OCI-M2 (cell line): ENCODE data around the gene ATRIP.
"Not testable (repeated sequence)": the region's sequence is repeated elsewhere in the genome, so short reads cannot be mapped to it uniquely, and the experiment has no call there.

Experiments used
- DNase-seq: peaks from one replicate; lab custom pipeline; 2025; ENCODE audit not compliant: unreplicated experiment; lab: John Stamatoyannopoulos, UW

The ATRIP gene

DNA sequence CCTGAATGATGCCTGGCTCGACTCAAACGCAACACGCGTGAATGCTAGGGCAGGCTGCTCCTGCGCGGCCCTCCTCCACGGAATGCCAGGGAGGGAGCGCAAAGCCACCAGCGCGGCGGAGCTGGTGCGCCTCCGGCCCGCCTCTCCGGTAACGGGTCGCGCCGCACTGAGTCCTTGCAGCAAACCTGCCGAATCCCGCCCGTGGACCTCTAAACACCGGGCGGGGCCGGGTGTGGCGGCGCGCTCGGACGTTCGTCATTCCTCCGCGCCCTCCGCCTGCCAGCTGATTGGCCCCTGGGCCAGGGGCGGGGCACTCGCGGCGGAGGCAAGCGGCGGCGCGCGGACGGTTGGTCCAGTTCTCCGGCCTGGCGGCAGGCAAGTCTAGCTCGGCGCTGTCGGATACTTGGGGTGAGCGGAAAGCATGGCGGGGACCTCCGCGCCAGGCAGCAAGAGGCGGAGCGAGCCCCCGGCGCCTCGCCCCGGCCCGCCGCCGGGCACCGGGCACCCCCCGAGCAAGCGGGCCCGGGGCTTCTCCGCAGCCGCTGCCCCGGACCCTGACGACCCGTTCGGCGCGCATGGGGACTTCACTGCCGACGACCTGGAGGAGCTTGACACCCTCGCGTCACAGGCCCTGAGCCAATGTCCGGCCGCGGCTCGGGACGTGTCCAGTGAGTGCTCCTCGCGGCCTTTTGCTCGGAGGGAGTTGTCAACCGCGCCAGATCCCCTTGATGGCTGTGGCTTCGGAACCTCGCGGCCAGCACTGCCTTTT is at the start of gene ATRIP:
ATRIP (plus strand) TSS at position 313 of the 769 bp plus-strand sequence; CDS start at position 422, 109 bp downstream.
- DNase-seq, result no peak

DNA sequence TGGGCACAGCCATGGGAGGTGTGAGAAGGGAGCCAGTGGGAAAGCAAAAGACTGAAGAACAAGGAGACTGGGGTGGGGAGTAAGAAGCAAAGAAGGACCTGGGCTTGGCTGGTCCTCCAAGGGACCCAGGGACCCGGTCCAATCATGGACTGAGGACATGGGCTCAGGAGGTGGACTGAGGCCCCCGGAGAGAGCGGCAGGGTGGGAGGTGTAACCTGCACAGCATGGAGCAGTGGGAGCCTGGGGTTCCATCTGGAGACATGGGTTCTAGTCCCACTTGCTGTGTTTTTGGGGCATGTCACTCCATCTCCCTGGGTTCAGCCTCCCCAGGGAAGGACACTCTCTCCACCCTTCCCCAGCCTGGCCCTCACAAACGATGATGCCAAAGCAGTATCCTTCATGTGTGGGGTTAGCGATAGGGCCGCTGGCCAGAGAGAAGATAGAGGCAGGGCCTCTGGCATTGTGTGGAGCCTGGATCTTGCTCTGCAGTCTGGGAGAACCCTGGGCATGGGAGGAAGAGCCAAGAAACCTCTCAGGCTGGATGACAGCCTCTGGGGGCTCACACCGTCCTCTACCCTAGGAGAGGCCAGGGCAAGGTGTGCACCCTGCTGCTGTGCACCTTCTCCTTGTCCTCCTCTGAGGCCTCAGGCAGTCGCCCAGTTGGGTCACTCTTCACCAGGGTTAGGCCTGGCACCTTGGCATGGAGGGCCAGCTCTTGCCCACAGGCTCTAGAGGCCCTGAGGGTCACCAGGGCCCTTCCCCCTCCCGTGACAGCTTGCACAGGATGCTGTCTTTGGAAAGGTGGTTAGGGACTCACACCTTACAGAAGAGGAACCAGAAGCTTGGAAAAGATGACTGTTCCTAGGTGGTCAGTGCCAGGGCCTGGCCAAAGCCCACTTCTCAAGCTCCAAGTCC is 48.5 kb upstream of the ATRIP start:
- no peak for DNase-seq

DNA sequence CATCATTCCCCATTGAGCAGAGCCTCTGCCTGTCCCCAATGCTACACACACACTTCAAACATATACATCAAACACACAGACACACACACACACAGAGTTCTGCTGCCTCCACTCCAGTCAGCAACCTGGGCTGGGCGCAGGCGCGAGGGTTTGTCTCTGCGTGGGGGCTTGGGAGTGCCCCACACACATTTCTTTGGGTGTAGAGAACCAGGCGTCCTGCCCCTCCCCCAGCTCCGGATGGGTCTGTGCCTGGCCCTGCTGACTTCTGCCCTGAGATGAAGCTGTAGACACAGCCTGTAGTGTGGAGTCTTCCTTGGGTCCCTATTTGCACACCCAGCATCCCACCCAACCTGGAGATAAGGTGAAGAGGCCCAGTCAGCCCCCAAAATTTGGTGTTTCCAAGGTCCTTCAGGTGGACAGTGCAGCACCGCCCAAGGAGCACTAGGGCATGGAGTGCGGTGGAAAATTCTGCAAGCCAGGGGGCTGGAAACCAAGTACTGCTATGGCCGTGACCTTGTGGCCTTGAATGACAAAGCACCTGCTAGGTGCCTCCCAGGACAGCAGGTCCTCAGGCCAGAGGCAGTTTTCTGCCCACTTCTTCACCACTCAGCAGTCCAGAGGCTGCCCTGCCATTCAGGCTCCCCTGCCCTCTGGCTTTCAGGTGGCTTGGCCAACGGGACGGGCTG is 47.7 kb upstream of the ATRIP start:
- no peak for DNase-seq

DNA sequence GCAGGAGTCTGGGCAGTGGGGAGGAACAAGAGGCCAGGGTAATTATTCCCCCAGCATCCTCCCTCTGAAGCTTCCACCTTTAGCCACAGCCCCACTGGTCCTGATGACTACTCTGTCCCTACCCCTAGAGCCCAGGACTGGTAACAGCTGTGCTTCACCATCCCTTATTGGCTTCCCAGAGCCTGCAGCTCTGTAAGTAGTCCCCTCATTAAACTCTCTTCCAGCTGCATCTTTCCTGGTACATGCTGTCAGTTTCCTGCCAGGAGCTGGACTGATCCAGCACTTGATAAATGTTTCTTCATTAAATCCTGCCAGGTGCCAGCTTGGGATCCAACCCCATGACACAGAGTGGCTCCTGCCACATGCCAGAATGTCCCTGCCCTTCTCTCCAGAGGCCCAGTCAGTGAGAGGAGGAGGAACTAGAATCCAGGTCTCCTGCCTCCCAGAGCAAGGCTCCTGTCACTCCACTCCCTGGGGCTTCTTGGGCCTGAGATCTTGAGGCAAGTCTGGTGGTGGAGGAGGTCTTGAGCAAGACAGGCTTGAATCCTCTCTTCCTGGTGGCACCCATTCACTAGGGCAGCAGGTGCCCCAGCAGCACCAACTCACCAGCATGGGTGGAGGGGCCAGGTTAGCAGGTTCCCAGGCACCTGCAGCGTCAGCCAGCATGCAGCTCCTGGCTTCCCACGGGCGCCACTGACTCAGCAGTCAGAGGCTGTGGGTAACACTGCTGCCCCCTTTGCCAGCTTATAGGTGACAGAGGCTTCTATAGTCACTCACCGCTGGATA is 47.0 kb upstream of the ATRIP start:
- no peak for DNase-seq

DNA sequence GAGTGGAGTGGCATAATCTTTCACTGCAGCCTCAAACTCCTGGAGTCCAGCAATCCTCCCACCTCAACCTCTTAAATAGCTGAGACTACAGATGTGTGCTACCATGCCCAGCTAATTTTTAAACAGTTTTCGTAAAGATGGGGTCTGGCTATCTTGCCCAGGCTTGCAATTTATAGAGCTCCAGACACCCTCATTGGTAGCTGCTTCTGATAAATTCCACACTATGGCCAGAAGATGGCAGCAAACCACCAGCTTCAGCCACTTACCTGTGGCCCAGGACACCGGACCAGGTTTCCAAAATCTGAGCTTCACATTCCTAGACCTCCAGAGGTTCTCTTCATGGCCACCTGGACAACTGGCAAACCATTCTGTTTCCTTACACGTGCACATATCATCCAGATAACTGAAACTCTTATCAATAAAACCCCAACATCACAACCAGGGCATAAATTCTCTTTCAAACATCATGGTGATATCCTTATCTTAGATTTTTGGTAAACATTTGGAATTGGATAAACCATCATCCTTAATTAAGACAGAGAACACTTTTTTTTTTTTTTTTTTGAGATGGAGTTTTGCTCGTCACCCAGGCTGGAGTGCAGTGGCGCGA is 45.6 kb upstream of the ATRIP start:
- DNase-seq, result no peak

DNA sequence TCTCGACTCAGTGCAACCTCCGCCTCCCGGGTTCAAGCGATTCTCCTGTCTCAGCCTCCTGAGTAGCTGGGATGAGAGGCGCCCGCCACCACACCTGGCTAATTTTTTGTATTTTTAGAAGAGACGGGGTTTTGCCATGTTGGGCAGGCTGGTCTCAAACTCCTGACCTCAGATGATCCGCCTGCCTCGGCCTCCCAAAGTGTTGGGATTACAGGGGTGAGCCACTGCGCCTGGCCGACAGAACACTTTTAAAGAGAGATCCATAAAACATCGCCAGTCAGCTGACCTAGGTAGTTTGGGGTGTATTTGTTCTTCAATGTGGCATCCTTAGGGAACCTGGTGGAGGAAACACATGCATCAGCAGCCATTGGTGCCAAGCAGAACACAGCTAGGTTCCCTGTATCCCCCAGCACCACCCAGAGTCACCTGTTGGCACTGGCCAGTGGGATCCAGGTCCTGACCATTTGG is 45.1 kb upstream of the ATRIP start:
- DNase-seq, result not testable (repeated sequence)

DNA sequence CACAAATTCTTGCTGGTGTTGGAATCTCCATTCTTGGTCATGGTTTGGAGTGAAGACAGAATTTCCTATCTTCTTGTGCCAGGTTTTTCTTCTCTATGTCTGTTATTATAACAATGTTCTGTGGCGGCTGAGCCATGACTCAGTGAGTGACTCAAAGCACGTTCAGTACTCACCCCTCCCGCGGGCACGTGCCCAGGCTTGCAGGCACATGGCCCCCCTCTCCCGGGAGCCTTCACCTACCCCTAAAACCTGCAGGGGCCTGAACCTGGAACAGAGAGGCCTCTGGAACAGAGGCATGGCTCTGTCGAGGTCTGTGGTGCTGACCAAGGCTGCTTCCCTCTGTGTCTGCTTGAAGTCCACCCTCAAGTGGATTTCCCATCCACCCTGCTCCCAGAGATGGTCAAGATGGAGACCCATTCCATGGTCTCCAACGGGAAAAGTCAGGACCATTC is 44.2 kb upstream of the ATRIP start:
- no peak for DNase-seq

DNA sequence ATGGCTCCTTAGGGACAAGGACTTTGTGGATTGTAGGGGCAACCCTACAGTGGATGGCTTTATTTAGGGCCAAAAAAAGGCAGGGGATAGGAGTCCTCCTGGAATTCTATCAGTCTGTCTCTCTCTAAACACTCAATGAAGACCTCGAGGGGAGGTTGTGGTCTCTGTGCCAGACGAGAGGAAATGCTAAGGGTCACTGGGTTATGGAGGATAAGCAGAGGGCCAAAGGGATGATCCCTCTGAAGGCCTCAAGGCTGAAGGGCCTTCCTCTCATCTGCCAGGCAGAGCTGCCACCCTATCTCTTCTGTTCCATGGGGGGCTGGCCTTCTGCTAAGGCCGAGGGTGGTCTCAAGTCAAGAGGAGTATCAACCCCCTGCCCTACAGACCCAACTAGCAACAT is 43.6 kb upstream of the ATRIP start:
- no peak for DNase-seq

DNA sequence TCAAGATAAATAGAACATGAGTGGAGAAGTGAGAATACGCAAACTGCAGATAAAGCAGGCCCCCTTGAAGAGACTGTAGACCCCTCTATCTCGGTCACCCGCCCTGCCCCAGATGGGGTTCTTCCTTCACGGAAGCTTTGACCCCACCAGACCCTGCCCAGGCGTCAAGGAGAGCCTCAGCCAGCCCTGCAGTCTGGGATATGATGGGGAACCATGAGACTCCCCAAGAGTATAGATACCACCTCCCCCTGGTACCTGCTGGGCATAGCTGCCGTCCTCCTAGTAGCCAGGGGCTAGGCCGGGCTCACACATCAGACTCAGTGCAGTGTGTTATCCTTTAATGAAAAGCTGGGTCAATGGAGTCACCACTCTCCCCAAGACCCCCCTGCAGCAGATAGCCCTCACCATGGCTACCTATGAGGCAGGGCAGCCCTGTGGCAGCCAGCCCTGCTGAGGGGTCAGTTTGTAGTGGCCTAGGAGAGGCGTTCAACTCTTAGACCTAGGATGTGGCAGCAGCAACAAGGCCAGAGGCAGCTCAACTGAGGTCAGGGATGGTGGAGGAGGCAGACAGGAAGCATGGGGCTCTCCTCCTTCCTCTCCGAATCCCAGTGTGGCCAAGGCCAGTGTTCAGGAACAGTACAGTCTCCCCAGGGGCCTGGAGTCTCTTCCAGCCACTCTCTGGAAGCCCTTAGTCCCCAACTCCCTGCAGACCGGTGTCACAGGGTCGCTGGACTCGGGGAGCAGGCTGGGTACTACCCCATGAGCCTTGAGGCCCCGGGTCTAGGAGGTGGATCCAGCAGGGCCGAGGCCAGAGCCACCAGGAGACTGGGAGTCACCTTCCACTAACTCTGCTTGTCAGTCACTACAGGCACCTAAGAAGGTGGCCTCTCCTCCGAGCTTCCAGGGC is 42.8 kb upstream of the ATRIP start:
- DNase-seq, result no peak

DNA sequence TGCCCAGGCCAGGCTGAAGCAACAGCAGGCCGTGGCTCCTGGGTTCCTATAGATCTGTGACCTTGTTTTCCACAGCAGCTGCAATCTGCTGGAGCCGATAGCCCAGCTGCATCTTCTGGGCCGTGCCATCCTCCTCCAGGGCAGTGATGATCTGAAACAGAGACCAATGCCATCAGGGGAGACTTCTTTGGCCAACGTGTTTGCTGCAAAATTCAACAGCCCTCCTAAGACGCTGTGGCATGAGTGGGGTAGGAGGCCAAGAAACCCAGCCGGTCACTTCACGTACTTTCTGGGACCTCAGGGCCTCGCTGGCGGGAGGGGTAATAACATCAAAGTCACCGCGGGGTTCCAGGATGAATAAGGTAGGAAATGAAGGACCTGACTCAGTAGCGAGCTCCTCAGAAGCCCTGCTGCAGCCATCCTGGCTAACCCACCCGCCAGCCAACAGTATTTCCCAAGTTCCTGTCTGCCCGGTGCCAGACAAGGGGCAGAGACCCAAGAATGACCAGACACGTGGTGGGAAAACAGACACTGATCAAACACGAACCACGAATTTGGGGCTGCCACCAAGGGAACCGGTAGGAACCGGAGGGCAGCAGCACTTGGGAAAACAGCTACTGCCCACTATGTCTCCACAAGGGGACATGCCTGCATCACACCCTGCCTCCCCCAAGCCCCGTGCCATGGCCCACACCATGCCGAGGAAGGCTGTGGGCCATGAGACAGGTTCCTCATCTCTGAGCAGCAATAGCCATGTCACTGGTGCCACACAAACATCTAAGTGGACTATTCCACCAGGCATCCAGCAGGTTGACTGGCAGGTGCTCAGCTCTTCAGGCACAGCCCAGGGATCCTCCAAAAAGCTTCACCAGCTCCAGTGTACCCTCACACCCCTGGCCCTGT is 41.8 kb upstream of the ATRIP start:
- DNase-seq, result no peak

DNA sequence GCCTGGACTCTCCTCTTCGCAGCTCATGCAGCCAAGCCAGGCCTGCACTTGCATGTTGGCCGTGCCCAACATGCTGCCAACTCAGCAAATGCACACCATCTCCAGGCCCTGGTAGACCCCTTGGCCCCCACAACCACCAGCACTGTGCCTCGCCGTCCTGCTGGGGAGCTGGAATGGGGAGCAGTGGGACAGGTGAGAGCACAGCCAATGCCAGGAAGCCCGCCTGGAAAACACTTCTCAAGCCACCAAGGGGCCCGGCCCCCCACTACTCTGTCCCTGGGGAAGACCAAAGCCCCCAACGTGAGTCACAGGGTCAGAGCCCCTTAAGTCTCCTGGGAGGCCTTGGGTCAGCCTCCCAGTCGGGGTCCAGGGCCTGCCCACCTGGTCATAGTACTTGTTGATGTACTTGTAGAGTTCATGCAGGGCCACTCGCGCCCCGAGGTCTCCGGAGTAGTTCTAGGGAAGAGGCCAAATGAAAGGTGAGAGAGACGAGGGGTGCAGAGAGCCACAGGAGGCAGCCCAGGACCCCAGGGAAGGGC is 41.1 kb upstream of the ATRIP start:
- DNase-seq, result no peak

DNA sequence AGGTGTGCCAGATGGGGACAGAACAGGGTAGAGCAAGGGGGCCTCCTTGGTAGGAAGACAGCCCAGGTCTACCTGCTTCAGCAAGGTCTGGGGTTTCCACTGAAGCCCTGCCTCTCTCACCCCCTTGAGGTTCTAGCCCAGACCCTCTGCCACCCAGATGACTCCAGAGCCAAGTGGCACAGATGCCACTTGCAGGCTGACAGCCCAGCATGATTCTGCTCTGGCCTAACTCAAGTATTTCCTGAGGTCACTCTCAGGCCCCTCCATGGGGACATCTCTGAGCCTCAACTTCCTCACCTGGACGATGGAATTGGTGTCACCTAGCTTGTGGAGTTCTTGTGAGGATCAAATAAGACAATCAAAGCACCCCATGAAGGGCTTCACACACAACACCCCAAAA is 40.6 kb upstream of the ATRIP start:
- no peak for DNase-seq

DNA sequence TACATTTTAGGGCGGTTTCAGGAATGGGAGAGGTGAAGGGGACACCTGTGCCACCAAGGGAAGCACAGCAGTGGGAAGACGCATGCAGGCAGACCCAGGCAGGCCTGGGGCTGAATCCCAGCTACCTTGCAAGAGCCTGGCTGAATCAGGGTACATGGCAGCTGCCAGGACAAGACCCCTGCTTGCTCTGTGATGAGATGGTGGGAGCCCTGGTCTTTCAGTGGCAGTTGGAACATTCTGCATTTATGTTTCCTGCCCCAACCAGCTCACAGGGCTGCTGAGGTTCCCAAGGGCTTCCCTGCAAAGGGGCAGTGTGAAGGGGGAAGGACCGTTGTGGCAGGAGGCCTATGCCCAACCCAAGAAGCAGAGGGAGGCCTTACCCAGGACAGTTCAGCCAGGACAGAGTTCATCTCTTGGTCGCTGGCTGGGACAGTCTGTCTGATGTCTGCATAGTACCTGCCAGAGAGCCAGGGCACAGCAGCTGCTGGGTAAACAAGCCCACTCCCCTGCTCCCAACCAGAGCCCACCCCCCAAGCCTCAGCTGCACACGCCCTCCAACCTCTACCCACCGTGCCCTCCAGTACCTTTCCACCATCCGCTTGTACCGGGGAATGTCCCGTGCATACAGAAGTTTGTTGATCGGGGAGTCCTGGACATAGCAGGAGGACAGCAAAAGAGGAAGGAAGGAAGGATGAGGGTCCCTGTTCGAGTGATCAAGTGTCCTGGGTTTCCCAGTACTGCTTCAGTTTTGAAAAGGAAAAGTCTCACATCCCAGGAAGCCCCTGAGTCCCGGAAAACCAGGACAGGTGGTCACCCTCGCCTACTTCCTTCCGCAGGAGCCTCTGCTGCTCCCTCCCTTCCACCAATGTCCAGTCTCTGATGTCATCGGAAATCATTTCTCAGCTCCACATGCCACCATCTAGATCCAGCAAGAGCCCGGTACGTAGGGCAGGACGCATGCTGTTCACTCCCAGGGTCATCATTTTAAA is 39.8 kb upstream of the ATRIP start:
- DNase-seq, result no peak

DNA sequence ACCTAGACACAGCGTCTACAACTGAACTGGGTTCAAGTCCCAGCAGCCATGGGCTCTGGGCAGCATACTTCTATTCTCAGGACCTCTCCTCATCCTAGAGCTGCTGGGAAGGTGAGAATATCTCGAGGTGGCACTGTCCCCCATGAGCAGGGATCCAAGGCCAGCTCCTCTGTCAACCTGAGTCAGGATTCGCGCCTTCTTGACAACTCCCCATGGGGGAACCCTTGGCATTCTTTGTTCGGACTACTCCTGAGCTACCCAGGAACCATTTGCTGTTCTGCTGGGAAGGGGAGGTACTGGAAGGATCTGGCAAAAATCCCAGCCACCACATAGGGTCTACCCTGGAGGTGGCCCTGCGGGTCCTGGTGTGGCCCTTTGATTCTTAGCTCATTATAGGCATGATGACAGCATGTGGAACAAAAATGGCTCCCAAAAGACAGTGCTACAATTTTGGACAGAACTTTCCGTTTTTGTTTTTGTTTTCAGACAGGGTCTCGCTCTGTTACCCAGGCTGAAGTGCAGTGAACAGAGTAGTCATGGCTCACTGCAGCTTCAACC is 38.9 kb upstream of the ATRIP start:
- no peak for DNase-seq

DNA sequence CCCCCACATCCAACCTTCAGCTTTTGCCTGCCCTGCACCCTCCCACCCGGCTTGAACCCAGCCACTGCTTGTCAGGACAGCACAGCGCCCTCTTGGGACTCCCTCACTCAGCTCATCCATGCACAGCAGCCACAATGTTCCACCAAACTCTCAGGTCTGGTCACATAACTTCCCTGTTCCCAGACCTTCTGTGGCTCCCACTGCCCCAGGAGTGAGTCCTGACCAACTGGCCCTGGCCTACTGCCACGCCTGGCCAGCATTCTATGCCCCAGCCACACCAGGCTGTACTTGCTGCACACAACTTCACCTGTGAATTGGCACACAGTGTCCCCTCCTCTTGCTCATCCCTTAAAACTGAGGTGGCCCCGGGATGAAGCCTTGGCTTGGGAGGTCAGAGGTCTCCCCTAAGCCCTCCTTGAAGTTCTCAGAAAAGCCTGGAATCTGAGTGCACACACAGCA is 37.7 kb upstream of the ATRIP start:
- no peak for DNase-seq
